Measurements from ENCODE around the gene DOCK1. TPM values are rescaled to one million over a fixed set of nuclear protein-coding genes. Genes with fewer than 3 reads are reported as not detected.

Gene DOCK1
- total RNA-seq, 1 experiment from 2014 or later = 44.5 TPM

GRCh38 chr10:127048630-127049029 is 143.4 kb downstream of the DOCK1 start:
- H3K4me3 ChIP-seq (ENCODE audit: insufficient read depth, low read depth, low read length) = no peak overlapping the region
- DNase-seq = no peak
- no peaks in the 10 kb centered on the region for H3K27me3 ChIP-seq (ENCODE audit: control insufficient read depth, insufficient read depth, low read length)
- peaks cover under 1% of the 10 kb centered on the region for H3K36me3 ChIP-seq (replicated peaks; ENCODE audit: control insufficient read depth, insufficient read depth, low read length)

DNA sequence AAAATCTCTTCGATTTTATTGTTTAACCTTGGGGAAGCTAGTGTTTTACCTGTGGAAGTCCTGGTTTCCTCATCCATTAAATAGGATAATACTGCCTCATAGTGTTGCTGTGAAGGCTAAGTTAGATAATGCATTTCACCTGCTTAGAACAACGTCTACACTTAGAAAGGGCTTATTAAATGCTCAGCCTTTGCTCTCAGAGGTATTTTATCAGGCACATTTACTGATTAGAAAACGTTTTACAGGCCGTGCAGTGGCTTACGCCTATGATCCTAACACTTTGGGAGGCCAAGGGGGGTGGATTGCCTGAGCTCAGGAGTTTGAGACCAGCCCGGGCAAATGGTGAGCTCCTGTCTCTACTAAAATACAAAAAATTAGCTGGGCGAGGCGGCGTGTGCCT is 146.8 kb downstream of the DOCK1 start:
- DNase-seq = no peak
- Histone ChIP-seq H3K36me3 (replicated peaks; ENCODE audit: control insufficient read depth, insufficient read depth, low read length) (no peaks in the 10 kb centered on the region; the same call in 1 of the 2 replicates), H3K4me3 (ENCODE audit: insufficient read depth, low read depth, low read length) (no peak overlapping the region), H3K27me3 (ENCODE audit: control insufficient read depth, insufficient read depth, low read length) (no peaks in the 10 kb centered on the region)

DNA sequence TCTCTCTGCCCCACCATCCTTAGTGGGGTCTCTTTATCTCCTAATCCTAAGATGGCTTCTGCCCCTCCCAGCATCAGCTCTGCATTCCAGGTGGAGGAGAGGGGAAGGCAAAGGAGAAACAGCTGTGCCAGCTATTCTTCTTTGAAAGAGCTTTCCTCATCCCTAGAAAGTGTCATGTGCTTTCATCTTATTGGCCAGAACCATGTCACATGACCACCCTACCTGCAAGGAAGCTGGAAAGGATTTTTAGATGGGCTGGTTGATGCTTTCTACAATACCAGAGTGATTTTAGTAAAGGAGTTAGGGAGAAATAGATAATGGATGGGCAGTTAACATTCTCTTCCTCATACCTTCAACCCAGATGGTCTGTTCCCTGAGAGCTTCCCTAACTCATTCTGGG is 150.0 kb downstream of the DOCK1 start:
- DNase-seq = no peak
- Histone ChIP-seq H3K4me3 (ENCODE audit: insufficient read depth, low read depth, low read length) (no peak overlapping the region), H3K36me3 (replicated peaks; ENCODE audit: control insufficient read depth, insufficient read depth, low read length) (no peaks in the 10 kb centered on the region; the same call in 1 of the 2 replicates), H3K27me3 (ENCODE audit: control insufficient read depth, insufficient read depth, low read length) (no peaks in the 10 kb centered on the region)

- peaks cover 2% of the 10 kb centered on the region for H3K36me3 ChIP-seq (replicated peaks; ENCODE audit: control insufficient read depth, insufficient read depth, low read length)
- no peaks in the 10 kb centered on the region for H3K27me3 ChIP-seq (ENCODE audit: control insufficient read depth, insufficient read depth, low read length)
- DNase-seq = no peak
- no peak overlapping the region for H3K4me3 ChIP-seq (ENCODE audit: insufficient read depth, low read depth, low read length)
These were observed 154.1 kb downstream of the DOCK1 start for GRCh38 chr10:127059314-127059713.

- Histone ChIP-seq H3K4me3 (ENCODE audit: insufficient read depth, low read depth, low read length) (no peak overlapping the region), H3K36me3 (replicated peaks; ENCODE audit: control insufficient read depth, insufficient read depth, low read length) (peaks cover 7% of the 10 kb centered on the region)
These were observed 158.5 kb downstream of the DOCK1 start for GRCh38 chr10:127063762-127064161.

DNA sequence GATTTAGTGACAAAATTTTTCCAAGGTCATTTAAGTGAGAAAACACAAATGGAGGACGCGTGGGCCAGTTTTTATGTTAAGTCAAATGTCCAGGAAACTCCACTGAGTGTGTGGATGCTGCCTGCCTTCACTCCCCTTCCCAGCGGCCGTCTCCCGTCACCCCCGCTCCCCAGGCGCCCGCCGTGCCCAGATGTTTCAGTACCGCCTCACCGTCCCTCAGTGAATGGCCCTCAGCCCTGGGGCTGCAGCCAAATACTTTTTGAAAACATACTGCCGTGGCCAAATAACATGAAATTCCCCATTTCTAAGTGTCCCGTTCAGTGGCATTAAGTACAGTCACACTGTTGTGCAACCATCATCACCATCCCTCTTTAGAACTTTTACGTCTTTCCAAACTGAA is 159.2 kb downstream of the DOCK1 start:
- no peak for DNase-seq
- H3K36me3 ChIP-seq (replicated peaks; ENCODE audit: control insufficient read depth, insufficient read depth, low read length) = peaks cover 7% of the 10 kb centered on the region
- no peaks in the 10 kb centered on the region for H3K27me3 ChIP-seq (ENCODE audit: control insufficient read depth, insufficient read depth, low read length)
- H3K4me3 ChIP-seq (ENCODE audit: insufficient read depth, low read depth, low read length) = no peak overlapping the region

More at GRCh38 chr10:127063762-127064161, 158.5 kb downstream of the DOCK1 start:
- DNase-seq = no peak
- H3K27me3 ChIP-seq (ENCODE audit: control insufficient read depth, insufficient read depth, low read length) = no peaks in the 10 kb centered on the region

DNA sequence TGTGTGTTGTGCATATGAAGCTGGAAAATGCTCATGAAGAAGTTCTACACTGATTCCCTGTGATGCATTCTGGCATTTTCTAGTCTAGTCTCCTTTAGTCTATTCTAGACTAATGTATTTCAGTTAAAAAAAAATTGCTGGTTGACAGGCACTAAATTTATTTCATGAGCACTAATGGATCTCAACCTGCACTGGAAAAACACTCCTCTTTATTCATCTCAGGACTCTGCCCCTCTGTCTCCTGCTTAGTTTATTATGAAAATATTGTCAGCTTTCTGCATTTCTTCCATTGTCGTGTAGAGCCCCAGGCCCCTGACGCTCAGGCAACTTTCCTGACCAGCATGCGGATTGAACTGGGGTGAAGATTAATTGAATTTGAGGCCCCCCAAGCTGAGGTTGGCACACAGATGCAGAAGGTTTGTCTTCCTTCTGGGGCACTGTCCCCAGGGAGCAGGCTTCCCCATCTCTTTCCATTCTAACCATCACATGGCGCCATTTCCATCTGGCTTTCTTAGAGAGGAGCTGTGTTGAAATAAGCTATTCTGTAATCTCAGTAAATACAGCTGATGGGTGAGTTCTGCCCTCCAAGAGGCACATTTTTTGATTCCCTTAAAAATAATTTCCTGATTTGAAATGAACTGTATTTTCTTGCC is 162.4 kb downstream of the DOCK1 start:
- no peak for DNase-seq
- Histone ChIP-seq H3K4me3 (ENCODE audit: insufficient read depth, low read depth, low read length) (no peak overlapping the region), H3K27me3 (ENCODE audit: control insufficient read depth, insufficient read depth, low read length) (no peaks in the 10 kb centered on the region), H3K36me3 (replicated peaks; ENCODE audit: control insufficient read depth, insufficient read depth, low read length) (peaks cover 5% of the 10 kb centered on the region)

DNA sequence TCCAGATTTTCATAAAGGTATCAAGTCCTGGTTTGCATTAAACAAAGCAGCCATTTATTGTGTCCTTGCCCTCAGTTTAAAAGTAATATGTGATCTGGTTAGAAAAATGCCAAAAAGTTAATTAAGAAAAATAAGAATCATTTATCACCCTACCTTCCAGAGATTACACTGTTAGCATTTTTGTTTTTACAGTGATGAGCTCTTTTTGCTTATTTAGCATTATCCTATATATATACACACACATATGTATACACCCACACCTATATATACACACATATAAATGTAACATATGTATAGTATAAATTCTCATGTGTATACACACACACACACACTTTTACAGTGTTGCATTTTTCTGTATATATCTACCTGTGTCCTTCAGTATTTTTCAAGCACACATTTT is 163.3 kb downstream of the DOCK1 start:
- Histone ChIP-seq H3K27me3 (ENCODE audit: control insufficient read depth, insufficient read depth, low read length) (no peaks in the 10 kb centered on the region), H3K36me3 (replicated peaks; ENCODE audit: control insufficient read depth, insufficient read depth, low read length) (peaks cover 5% of the 10 kb centered on the region), H3K4me3 (ENCODE audit: insufficient read depth, low read depth, low read length) (no peak overlapping the region)
- DNase-seq = no peak

DNA sequence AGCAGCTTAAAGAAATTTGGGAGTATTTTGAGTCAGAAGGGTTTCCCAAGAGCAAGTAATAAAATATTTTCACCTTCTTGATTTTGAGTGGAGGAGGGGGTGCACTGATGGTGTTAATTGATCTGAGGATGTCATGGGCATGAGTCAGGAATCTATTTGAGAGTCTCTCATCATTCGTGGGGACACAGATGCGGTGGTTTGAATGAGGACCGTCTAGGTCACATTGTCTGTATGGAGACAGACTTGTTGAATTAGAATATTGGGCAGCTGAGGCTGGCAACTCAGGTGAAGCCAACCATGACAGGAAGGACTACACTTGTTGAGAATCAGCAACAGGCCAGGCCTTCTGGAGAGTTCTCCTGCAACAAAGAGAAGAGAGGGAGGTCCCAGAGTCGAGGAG is 164.2 kb downstream of the DOCK1 start:
- no peak overlapping the region for H3K4me3 ChIP-seq (ENCODE audit: insufficient read depth, low read depth, low read length)
- peaks cover 5% of the 10 kb centered on the region for H3K36me3 ChIP-seq (replicated peaks; ENCODE audit: control insufficient read depth, insufficient read depth, low read length)
- DNase-seq = no peak
- H3K27me3 ChIP-seq (ENCODE audit: control insufficient read depth, insufficient read depth, low read length) = no peaks in the 10 kb centered on the region

- Histone ChIP-seq H3K27me3 (ENCODE audit: control insufficient read depth, insufficient read depth, low read length) (no peaks in the 10 kb centered on the region), H3K36me3 (replicated peaks; ENCODE audit: control insufficient read depth, insufficient read depth, low read length) (peaks cover 5% of the 10 kb centered on the region), H3K4me3 (ENCODE audit: insufficient read depth, low read depth, low read length) (no peak overlapping the region)
- DNase-seq = no peak
These were observed 165.9 kb downstream of the DOCK1 start for GRCh38 chr10:127071126-127071525.

- H3K27me3 ChIP-seq (ENCODE audit: control insufficient read depth, insufficient read depth, low read length) = no peaks in the 10 kb centered on the region
- H3K4me3 ChIP-seq (ENCODE audit: insufficient read depth, low read depth, low read length) = no peak overlapping the region
- no peaks in the 10 kb centered on the region; the same call in none of the 2 replicates for H3K36me3 ChIP-seq (replicated peaks; ENCODE audit: control insufficient read depth, insufficient read depth, low read length)
- no peak for DNase-seq
These were observed 168.4 kb downstream of the DOCK1 start for GRCh38 chr10:127073666-127074065.

DNA sequence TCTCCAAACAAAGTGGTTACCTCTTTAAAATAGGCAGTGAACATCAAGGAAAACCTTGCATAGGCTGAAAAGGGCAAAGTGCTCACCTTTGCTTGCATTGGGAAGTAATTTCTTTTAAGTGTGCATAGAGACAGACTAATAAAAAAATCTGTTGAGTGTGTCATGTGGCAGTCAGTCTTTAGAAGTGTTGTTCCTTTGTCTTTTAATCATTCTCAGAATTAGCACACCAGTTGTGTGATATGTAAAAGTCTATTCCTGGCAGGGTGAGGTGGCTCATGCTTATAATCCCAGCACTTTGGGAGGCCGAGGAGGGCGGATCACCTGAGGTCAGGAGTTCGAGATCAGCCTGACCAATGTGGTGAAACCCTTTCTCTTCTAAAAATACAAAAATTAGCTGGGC is 174.2 kb downstream of the DOCK1 start:
- no peak for DNase-seq

GRCh38 chr10:127080317-127080716 is 175.1 kb downstream of the DOCK1 start:
- Histone ChIP-seq H3K27me3 (ENCODE audit: control insufficient read depth, insufficient read depth, low read length) (no peaks in the 10 kb centered on the region), H3K36me3 (replicated peaks; ENCODE audit: control insufficient read depth, insufficient read depth, low read length) (no peaks in the 10 kb centered on the region), H3K4me3 (ENCODE audit: insufficient read depth, low read depth, low read length) (no peak overlapping the region)
- no peak for DNase-seq

More for the DNA sequence above, 174.2 kb downstream of the DOCK1 start:
- no peaks in the 10 kb centered on the region for H3K36me3 ChIP-seq (replicated peaks; ENCODE audit: control insufficient read depth, insufficient read depth, low read length)
- no peak overlapping the region for H3K4me3 ChIP-seq (ENCODE audit: insufficient read depth, low read depth, low read length)
- no peaks in the 10 kb centered on the region for H3K27me3 ChIP-seq (ENCODE audit: control insufficient read depth, insufficient read depth, low read length)

DNA sequence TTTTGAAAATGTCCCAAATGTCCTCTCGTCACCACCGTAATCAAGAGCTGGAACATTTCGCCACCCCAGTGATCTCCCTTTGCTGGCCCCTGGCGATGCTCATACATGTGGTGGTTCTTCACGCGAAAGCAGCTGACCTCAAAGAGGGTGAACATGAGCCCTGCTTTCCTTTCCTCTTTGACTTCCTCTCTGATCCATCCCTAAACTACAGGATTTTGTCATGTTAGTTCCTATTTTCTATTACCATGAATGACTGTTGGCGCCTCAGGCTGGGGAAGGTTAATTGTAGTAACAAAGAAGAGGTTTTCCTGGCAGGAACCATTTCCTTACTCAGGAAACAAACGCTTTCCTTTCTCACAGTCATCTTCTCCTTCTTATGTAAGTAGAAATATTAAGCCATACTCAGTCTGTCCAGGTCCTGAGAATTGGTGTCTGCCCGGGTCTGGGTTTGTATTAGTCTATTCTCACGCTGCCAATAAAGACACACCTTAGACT is 176.7 kb downstream of the DOCK1 start:
- no peaks in the 10 kb centered on the region for H3K36me3 ChIP-seq (replicated peaks; ENCODE audit: control insufficient read depth, insufficient read depth, low read length)
- no peak for DNase-seq

GRCh38 chr10:127082651-127083050 is 177.4 kb downstream of the DOCK1 start:
- no peaks in the 10 kb centered on the region for H3K36me3 ChIP-seq (replicated peaks; ENCODE audit: control insufficient read depth, insufficient read depth, low read length)
- H3K4me3 ChIP-seq (ENCODE audit: insufficient read depth, low read depth, low read length) = no peak overlapping the region
- no peaks in the 10 kb centered on the region for H3K27me3 ChIP-seq (ENCODE audit: control insufficient read depth, insufficient read depth, low read length)
- DNase-seq = no peak

More for the DNA sequence above, 176.7 kb downstream of the DOCK1 start:
- Histone ChIP-seq H3K27me3 (ENCODE audit: control insufficient read depth, insufficient read depth, low read length) (no peaks in the 10 kb centered on the region), H3K4me3 (ENCODE audit: insufficient read depth, low read depth, low read length) (no peak overlapping the region)

All from H7 (cell line).